Testis (tissue), 2 donors: ENCODE data around the gene LLGL2.

Source experiments
- POLR2A ChIP-seq: fragments of 450-650 bp; IDR thresholded peaks from one replicate; pipeline ENCODE4 v1.6.1; 2017; ENCODE audit warnings: antibody characterized with exemption, mild to moderate bottlenecking, moderate library complexity
- TF ChIP-seq, protein P1 (sequence below), 3 experiments: fragments of 450-650 bp in 2 of 3; fragments of 200-600 bp in 1 of 3; sonication (generic) in 1 of 3; IDR thresholded peaks; one replicate each; pipeline ENCODE4 v1.5.1; 2016 to 2019; ENCODE audit warnings: antibody characterized with exemption in 3 of 3, mild to moderate bottlenecking in 2 of 3, moderate library complexity in 1 of 3

DNA sequence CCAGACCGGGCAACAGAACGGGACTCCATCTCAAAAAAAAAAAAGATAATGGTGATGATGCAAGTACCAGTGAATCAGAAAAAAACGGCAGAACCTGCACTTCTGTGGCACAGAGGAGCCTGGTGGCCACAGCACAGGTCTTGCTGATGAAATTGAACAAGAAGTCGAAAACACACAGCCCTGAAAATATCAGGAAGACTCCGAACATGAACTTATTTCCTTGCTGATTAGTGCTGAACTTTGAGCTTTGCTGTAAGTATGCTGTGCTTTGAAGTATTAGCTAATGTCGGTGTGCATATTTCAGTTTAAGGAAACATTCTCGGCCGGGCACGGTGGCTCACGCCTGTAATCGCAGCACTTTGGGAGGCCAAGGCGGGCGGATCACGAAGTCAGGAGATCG lies 51.2 kb downstream of the LLGL2 start:
- TF ChIP-seq, protein P1, sequence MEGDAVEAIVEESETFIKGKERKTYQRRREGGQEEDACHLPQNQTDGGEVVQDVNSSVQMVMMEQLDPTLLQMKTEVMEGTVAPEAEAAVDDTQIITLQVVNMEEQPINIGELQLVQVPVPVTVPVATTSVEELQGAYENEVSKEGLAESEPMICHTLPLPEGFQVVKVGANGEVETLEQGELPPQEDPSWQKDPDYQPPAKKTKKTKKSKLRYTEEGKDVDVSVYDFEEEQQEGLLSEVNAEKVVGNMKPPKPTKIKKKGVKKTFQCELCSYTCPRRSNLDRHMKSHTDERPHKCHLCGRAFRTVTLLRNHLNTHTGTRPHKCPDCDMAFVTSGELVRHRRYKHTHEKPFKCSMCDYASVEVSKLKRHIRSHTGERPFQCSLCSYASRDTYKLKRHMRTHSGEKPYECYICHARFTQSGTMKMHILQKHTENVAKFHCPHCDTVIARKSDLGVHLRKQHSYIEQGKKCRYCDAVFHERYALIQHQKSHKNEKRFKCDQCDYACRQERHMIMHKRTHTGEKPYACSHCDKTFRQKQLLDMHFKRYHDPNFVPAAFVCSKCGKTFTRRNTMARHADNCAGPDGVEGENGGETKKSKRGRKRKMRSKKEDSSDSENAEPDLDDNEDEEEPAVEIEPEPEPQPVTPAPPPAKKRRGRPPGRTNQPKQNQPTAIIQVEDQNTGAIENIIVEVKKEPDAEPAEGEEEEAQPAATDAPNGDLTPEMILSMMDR (IDR thresholded peaks at IDR 0.05): no peak
- TF ChIP-seq POLR2A: no peak
